ENCODE data around the gene PARP6. TPM values are rescaled to one million over a fixed set of nuclear protein-coding genes. Genes with fewer than 3 reads are reported as not detected.
A peak's percentile ranks its signal among the peaks of the same experiment; 100 is the strongest.

Gene PARP6
- total RNA-seq, 1 experiment from 2014 or later: 85.7 TPM

DNA sequence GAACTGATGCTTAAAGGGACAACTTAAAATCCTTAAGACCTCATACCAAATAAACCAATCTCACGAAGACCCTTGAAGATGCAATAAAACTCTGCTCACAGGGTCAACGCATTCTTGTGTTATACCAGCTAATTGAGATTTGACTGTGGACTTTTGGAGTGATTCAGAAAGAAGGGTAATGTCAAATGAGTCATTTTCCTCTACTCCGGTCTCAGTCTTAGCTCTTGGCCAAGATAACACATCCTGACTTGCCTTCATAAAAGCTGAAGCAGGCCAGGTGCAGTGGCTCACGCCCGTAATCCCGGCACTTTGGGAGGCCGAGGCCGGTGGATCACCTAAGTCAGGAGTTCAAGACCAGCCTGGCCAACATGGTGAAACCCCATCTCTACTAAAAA, 45.2 kb downstream of the PARP6 start:
- ChIA-PET CTCF (interaction anchor here (1.3 to 1.7 kb wide), 2 partner anchors 26 to 27 kb away, joined by 4 to 7 read pairs; no protein-coding TSS in a partner anchor), POLR2A (interaction anchor here (0.6 to 0.7 kb wide), 2 partner anchors 26 to 294 kb away, joined by 8 to 9 read pairs; no protein-coding TSS in a partner anchor)
- in situ Hi-C loops (cut with HindIII; ENCODE audit: low pct_unique_long_range_greater_than_20kb, low sequenced_read_pairs) (no loop called here), intact Hi-C loops (cut with micrococcal nuclease; ENCODE audit: unreplicated experiment) (no loop called here)
- peak overlapping the region; percentile 96 for H3K27ac ChIP-seq (ENCODE audit: low read length)
- no peak for TF ChIP-seq SIN3A (IDR thresholded peaks at IDR 0.05; ENCODE audit: borderline replicate concordance, insufficient read depth, low read depth, low read length)
- no peak for TF ChIP-seq CTCF (IDR thresholded peaks at IDR 0.05)
- no peak for TF ChIP-seq POLR2AphosphoS5 (IDR thresholded peaks at IDR 0.05; ENCODE audit: low read depth, low read length)
- TF ChIP-seq TCF7L2 (IDR thresholded peaks at IDR 0.05; ENCODE audit: low read depth, low read length): no peak
- TF ChIP-seq, protein P1, sequence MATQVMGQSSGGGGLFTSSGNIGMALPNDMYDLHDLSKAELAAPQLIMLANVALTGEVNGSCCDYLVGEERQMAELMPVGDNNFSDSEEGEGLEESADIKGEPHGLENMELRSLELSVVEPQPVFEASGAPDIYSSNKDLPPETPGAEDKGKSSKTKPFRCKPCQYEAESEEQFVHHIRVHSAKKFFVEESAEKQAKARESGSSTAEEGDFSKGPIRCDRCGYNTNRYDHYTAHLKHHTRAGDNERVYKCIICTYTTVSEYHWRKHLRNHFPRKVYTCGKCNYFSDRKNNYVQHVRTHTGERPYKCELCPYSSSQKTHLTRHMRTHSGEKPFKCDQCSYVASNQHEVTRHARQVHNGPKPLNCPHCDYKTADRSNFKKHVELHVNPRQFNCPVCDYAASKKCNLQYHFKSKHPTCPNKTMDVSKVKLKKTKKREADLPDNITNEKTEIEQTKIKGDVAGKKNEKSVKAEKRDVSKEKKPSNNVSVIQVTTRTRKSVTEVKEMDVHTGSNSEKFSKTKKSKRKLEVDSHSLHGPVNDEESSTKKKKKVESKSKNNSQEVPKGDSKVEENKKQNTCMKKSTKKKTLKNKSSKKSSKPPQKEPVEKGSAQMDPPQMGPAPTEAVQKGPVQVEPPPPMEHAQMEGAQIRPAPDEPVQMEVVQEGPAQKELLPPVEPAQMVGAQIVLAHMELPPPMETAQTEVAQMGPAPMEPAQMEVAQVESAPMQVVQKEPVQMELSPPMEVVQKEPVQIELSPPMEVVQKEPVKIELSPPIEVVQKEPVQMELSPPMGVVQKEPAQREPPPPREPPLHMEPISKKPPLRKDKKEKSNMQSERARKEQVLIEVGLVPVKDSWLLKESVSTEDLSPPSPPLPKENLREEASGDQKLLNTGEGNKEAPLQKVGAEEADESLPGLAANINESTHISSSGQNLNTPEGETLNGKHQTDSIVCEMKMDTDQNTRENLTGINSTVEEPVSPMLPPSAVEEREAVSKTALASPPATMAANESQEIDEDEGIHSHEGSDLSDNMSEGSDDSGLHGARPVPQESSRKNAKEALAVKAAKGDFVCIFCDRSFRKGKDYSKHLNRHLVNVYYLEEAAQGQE (IDR thresholded peaks at IDR 0.05; ENCODE audit: insufficient read depth in 1 of 2, low read depth in 2 of 2, low read length in 1 of 2): no peak
- no peaks in the 10 kb centered on the region for H3K9me3 ChIP-seq (ENCODE audit: control insufficient read depth, insufficient read depth, low read depth, low read length)
- DNase-seq (ENCODE audit: low read depth, low spot score) (no peak), ATAC-seq (no peak)
- H3K27me3 ChIP-seq (ENCODE audit: control insufficient read depth, insufficient read depth, low read length): no peaks in the 10 kb centered on the region
- H3K4me3 ChIP-seq (ENCODE audit: low read depth in 2 of 2, low read length in 2 of 2): peak overlapping the region; percentile 84 to 97
- no TSS peak for BruUV-seq (replicated peaks)
- peaks cover 25% of the 10 kb centered on the region for H3K36me3 ChIP-seq (ENCODE audit: control insufficient read depth, insufficient read depth, low read length)
- H3K4me1 ChIP-seq (ENCODE audit: control insufficient read depth, insufficient read depth, low read length): peaks cover 49% of the 10 kb centered on the region

- no peaks in the 10 kb centered on the region for H3K27me3 ChIP-seq (ENCODE audit: control insufficient read depth, insufficient read depth, low read length)
- H3K4me3 ChIP-seq (ENCODE audit: low read depth in 2 of 2, low read length in 2 of 2): no peak overlapping the region
- in situ Hi-C loops (cut with HindIII; ENCODE audit: low pct_unique_long_range_greater_than_20kb, low sequenced_read_pairs) (no loop called here), intact Hi-C loops (cut with micrococcal nuclease; ENCODE audit: unreplicated experiment) (no loop called here)
- ATAC-seq: no peak
- POLR2A ChIA-PET: interaction anchor here (1.2 kb wide), 1 partner anchor 13 kb away, joined by 13 read pairs; no protein-coding TSS in a partner anchor
- no peaks in the 10 kb centered on the region for H3K9me3 ChIP-seq (ENCODE audit: control insufficient read depth, insufficient read depth, low read depth, low read length)
- TF ChIP-seq SIN3A (IDR thresholded peaks at IDR 0.05; ENCODE audit: borderline replicate concordance, insufficient read depth, low read depth, low read length) (no peak), CTCF (IDR thresholded peaks at IDR 0.05) (no peak), POLR2AphosphoS5 (IDR thresholded peaks at IDR 0.05; ENCODE audit: low read depth, low read length) (no peak), TCF7L2 (IDR thresholded peaks at IDR 0.05; ENCODE audit: low read depth, low read length) (no peak)
- TF ChIP-seq, protein P1 (IDR thresholded peaks at IDR 0.05; ENCODE audit: insufficient read depth in 1 of 2, low read depth in 2 of 2, low read length in 1 of 2): no peak
- no TSS peak for BruUV-seq (replicated peaks)
- peaks cover 55% of the 10 kb centered on the region for H3K4me1 ChIP-seq (ENCODE audit: control insufficient read depth, insufficient read depth, low read length)
- H3K36me3 ChIP-seq (ENCODE audit: control insufficient read depth, insufficient read depth, low read length): peaks cover 38% of the 10 kb centered on the region
- H3K27ac ChIP-seq (ENCODE audit: low read length): peak overlapping the region; percentile 45
- no peak for DNase-seq (ENCODE audit: low read depth, low spot score)
- CTCF ChIA-PET: no interaction called here
These were observed 49.1 kb downstream of the PARP6 start for GRCh38 chr15:72223278-72223677.
